SU-DHL-6 (cell line): ENCODE results near the gene TOMT.

Experiments
- H2AFZ ChIP-seq: fragments of 200-600 bp; sonication (generic); 2 replicates; pipeline ENCODE4 v1.6.1; 2014; ENCODE audit warnings: low read depth, mild to moderate bottlenecking, moderate library complexity, mixed read lengths, antibody characterized with exemption, low read length; ENCODE audit not compliant: severe bottlenecking
- H3F3A ChIP-seq: fragments of 200-600 bp; shearing (Covaris generic); 2 replicates; pipeline ENCODE4 v1.6.0; 2016; ENCODE audit warnings: antibody characterized with exemption, mild to moderate bottlenecking; ENCODE audit not compliant: insufficient read depth
- H3K27ac ChIP-seq: fragments of 200-600 bp; sonication (generic); 2 replicates; pipeline ENCODE4 v1.5.1; 2016; ENCODE audit warnings: low read depth, mild to moderate bottlenecking, low read length, moderate library complexity, mixed read lengths
- H3K27me3 ChIP-seq: fragments of 200-600 bp; sonication (generic), shearing (Covaris generic); 2 replicates; pipeline ENCODE4 v1.6.0; 2014; ENCODE audit warnings: mild to moderate bottlenecking, low read length
- H3K36me3 ChIP-seq: fragments of 200-600 bp; sonication (generic); 2 replicates; pipeline ENCODE4 v1.6.1; 2014; ENCODE audit warnings: mild to moderate bottlenecking, low read length, mixed read lengths
- H3K4me2 ChIP-seq: fragments of 300-600, 200-600 bp; shearing (Covaris generic), sonication (generic); 2 replicates; pipeline ENCODE4 v1.6.0; 2014; ENCODE audit warnings: low read length, low read depth, mild to moderate bottlenecking; ENCODE audit not compliant: poor library complexity, severe bottlenecking
- H3K4me3 ChIP-seq: fragments of 200-600 bp; sonication (generic); 2 replicates; pipeline ENCODE4 v1.5.1; 2014; ENCODE audit warnings: antibody characterized with exemption, low read length, mild to moderate bottlenecking, mixed read lengths; ENCODE audit not compliant: insufficient read depth, poor library complexity, severe bottlenecking
- H3K79me2 ChIP-seq: fragments of 200-600 bp; sonication (generic); 2 replicates; pipeline ENCODE4 v1.6.1; 2014; ENCODE audit warnings: mild to moderate bottlenecking, low read length, moderate library complexity; ENCODE audit not compliant: insufficient read depth
- H3K9ac ChIP-seq: fragments of 200-600 bp; sonication (generic); 2 replicates; pipeline ENCODE4 v1.7.0; 2014; ENCODE audit warnings: mild to moderate bottlenecking, low read length
- H3K9me2 ChIP-seq: fragments of 200-600 bp; sonication (generic); replicated peaks from 2 replicates; pipeline ENCODE4 v1.6.1; 2014; ENCODE audit warnings: low read length; ENCODE audit not compliant: insufficient read depth
- H3K9me3 ChIP-seq: fragments of 200-600 bp; sonication (generic); 2 replicates; pipeline ENCODE4 v1.6.1; 2014; ENCODE audit warnings: low read length, mixed read lengths; ENCODE audit not compliant: insufficient read depth
- H4K20me1 ChIP-seq: fragments of 200-600 bp; sonication (generic); 2 replicates; pipeline ENCODE4 v1.6.1; 2014; ENCODE audit warnings: low read depth, mild to moderate bottlenecking, antibody characterized with exemption, low read length, moderate library complexity, mixed read lengths
- CTCF ChIP-seq: fragments of 200-600 bp; sonication (generic); IDR thresholded peaks from one replicate; pipeline ENCODE4 v1.5.1; 2017; ENCODE audit warnings: antibody characterized with exemption, mild to moderate bottlenecking, low read length, moderate library complexity; ENCODE audit not compliant: insufficient read depth, poor library complexity, severe bottlenecking
- EZH2phosphoT487 ChIP-seq: fragments of 200-600 bp; sonication (generic), shearing (Covaris generic); conservative IDR thresholded peaks from 2 replicates; pipeline ENCODE4 v1.6.1; 2018; ENCODE audit warnings: mild to moderate bottlenecking, antibody characterized with exemption, low read length, moderate library complexity, mixed read lengths

The TOMT gene

DNA sequence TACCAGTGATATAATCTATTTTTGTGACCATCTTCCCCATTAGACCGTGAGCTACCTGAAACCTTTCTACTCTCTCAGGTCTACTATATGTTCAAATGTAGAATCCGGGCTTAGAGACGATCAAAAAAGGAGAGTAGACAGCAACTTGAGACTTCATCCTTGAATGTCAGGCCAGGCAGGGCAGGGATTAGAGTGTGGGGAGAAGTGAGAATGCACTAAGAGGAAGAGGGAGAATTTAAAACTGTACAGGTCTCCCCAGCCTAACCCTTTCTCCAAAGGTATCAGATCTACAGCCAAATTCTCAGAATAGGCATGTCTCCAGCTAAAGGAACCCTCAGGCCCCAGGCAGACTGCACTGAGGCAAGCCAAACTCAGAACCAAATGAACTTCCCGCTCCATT lies 3.6 kb upstream of the TOMT start:
- H3F3A ChIP-seq: no peaks in the 10 kb centered on the region

GRCh38 chr11:72102631-72102945 lies 3.1 kb upstream of the TOMT start:
- H2AFZ ChIP-seq: peak overlapping the region; percentile 28
- no peaks in the 10 kb centered on the region for H3K27me3 ChIP-seq
- peak overlapping the region; percentile 96 for H3K9ac ChIP-seq
- H3K4me3 ChIP-seq: peak overlapping the region; percentile 97
- H3K9me2 ChIP-seq: no peaks in the 10 kb centered on the region
- no peaks in the 10 kb centered on the region for H3K36me3 ChIP-seq
- H3F3A ChIP-seq: no peaks in the 10 kb centered on the region
- H3K27ac ChIP-seq: peak overlapping the region; percentile 76
- peak overlapping the region; percentile 79 for H3K4me2 ChIP-seq
- H3K79me2 ChIP-seq: peaks cover 38% of the 10 kb centered on the region
- no peak for TF ChIP-seq EZH2phosphoT487
- TF ChIP-seq CTCF: no peak
- no peaks in the 10 kb centered on the region for H4K20me1 ChIP-seq
- no peaks in the 10 kb centered on the region for H3K9me3 ChIP-seq

More for the DNA sequence above, 3.6 kb upstream of the TOMT start:
- TF ChIP-seq EZH2phosphoT487: no peak
- no peak for TF ChIP-seq CTCF
- Histone ChIP-seq H2AFZ (no peak overlapping the region), H3K79me2 (peaks cover 38% of the 10 kb centered on the region), H3K27ac (peak overlapping the region; percentile 76), H4K20me1 (no peaks in the 10 kb centered on the region), H3K4me3 (peak overlapping the region; percentile 97), H3K4me2 (peak overlapping the region; percentile 79), H3K9me3 (no peaks in the 10 kb centered on the region), H3K27me3 (no peaks in the 10 kb centered on the region), H3K36me3 (no peaks in the 10 kb centered on the region), H3K9me2 (no peaks in the 10 kb centered on the region), H3K9ac (peak overlapping the region; percentile 96)

DNA sequence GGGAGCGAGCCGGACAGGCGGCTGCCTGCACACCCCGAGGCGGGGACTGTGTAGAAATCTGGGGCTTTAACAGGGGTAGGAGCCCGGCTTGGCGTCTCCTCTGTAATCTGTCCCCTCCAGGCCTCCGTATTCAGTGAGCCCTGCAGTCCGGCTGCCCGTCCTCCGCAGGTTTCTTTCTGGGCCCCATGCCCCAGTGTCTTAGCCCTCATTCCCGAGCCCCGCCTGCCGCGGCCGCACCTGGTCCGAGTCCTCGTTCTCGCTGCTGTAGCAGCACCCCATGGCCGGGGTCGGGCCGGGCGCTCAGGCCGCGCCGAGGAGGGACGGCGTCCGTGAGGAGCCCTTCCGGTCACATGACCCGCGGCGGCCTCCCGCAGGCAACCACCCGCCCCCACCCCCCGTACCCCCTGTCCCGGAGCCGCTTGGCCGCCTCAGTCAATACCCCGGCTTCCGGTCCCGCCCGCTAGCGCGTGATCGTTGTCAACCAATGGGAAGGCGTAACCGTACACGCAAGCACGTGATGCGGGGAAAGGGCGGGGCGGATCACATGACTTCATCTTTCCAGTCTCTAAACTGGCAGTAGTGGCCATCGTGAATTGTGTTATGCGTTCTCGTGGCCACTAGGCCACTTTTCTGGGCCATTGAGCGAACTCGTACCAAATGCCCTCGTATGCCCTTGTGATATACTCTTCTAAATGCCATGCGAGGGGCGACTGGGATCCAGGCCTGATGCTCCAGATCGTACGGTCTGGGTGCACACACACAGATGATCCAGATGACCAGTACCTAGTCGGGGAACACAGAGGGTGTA lies 2.6 kb upstream of the TOMT start, which contains the start of gene LAMTOR1:
Gene LAMTOR1 (minus strand): TSS at position 352 of the 808 bp plus-strand sequence. CDS start 73 bp downstream, at position 279.
- H3K27me3 ChIP-seq: no peaks in the 10 kb centered on the region
- peak within 1 kb of the TSS; percentile 76 for H3K27ac ChIP-seq
- H4K20me1 ChIP-seq: no peaks in the 10 kb centered on the region
- peak within 1 kb of the TSS; percentile 28 for H2AFZ ChIP-seq
- H3F3A ChIP-seq: no peaks in the 10 kb centered on the region
- TF ChIP-seq CTCF (no peak), EZH2phosphoT487 (no peak)
- no peaks in the 10 kb centered on the region for H3K9me2 ChIP-seq
- peaks cover 38% of the 10 kb centered on the region for H3K79me2 ChIP-seq
- H3K36me3 ChIP-seq: no peaks in the 10 kb centered on the region
- peak within 1 kb of the TSS; percentile 96 for H3K9ac ChIP-seq
- H3K4me2 ChIP-seq: peak within 1 kb of the TSS; percentile 79
- H3K4me3 ChIP-seq: peak within 1 kb of the TSS; percentile 97
- no peaks in the 10 kb centered on the region for H3K9me3 ChIP-seq
